ENCODE measurements around the gene ZNF385B. TPM values are rescaled to one million over a fixed set of nuclear protein-coding genes. Genes with fewer than 3 reads are reported as not detected.
A peak's percentile ranks its signal among the peaks of the same experiment; 100 is the strongest.

ZNF385B gene
- total RNA-seq, 1 donor from 2014 or later: not detected

- no peaks in the 10 kb centered on the region for H3K36me3 Mint-ChIP-seq (ENCODE audit: unreplicated experiment)
- TF ChIP-seq CTCF (IDR thresholded peaks at IDR 0.05; ENCODE audit: partially characterized antibody, unreplicated experiment): no peak
- no peaks in the 10 kb centered on the region for H3K27me3 Mint-ChIP-seq (ENCODE audit: unreplicated experiment)
- no peak overlapping the region for H3K27ac Mint-ChIP-seq (ENCODE audit: unreplicated experiment)
- no peak for DNase-seq
- peaks cover 9% of the 10 kb centered on the region for H3K4me1 Mint-ChIP-seq (ENCODE audit: low read depth, unreplicated experiment)
- H3K4me3 Mint-ChIP-seq (ENCODE audit: unreplicated experiment): no peak overlapping the region
- H3K9me3 Mint-ChIP-seq (ENCODE audit: unreplicated experiment): no peaks in the 10 kb centered on the region
Observed at GRCh38 chr2:179435000-179435399, 426.4 kb downstream of the ZNF385B start.

GRCh38 chr2:179434357-179434756 is 427.1 kb downstream of the ZNF385B start:
- H3K36me3 Mint-ChIP-seq (ENCODE audit: unreplicated experiment): no peaks in the 10 kb centered on the region
- no peak overlapping the region for H3K4me3 Mint-ChIP-seq (ENCODE audit: unreplicated experiment)
- no peaks in the 10 kb centered on the region for H3K27me3 Mint-ChIP-seq (ENCODE audit: unreplicated experiment)
- no peaks in the 10 kb centered on the region for H3K9me3 Mint-ChIP-seq (ENCODE audit: unreplicated experiment)
- peaks cover 9% of the 10 kb centered on the region for H3K4me1 Mint-ChIP-seq (ENCODE audit: low read depth, unreplicated experiment)
- DNase-seq: no peak
- TF ChIP-seq CTCF (IDR thresholded peaks at IDR 0.05; ENCODE audit: partially characterized antibody, unreplicated experiment): no peak
- no peak overlapping the region for H3K27ac Mint-ChIP-seq (ENCODE audit: unreplicated experiment)

- H3K27ac Mint-ChIP-seq (ENCODE audit: unreplicated experiment): no peak overlapping the region
- no peaks in the 10 kb centered on the region for H3K27me3 Mint-ChIP-seq (ENCODE audit: unreplicated experiment)
- H3K4me3 Mint-ChIP-seq (ENCODE audit: unreplicated experiment): no peak overlapping the region
- no peak for TF ChIP-seq CTCF (IDR thresholded peaks at IDR 0.05; ENCODE audit: partially characterized antibody, unreplicated experiment)
- H3K4me1 Mint-ChIP-seq (ENCODE audit: low read depth, unreplicated experiment): peaks cover 10% of the 10 kb centered on the region
- no peaks in the 10 kb centered on the region for H3K9me3 Mint-ChIP-seq (ENCODE audit: unreplicated experiment)
- H3K36me3 Mint-ChIP-seq (ENCODE audit: unreplicated experiment): no peaks in the 10 kb centered on the region
- no peak for DNase-seq
Observed at GRCh38 chr2:179432751-179433150, 428.7 kb downstream of the ZNF385B start.

GRCh38 chr2:179429597-179429996 is 431.8 kb downstream of the ZNF385B start:
- Mint-ChIP-seq H3K27ac (ENCODE audit: unreplicated experiment) (no peak overlapping the region), H3K4me3 (ENCODE audit: unreplicated experiment) (peak overlapping the region; percentile 31)

GRCh38 chr2:179429060-179429471 is 432.3 kb downstream of the ZNF385B start:
- DNase-seq: no peak
- no peaks in the 10 kb centered on the region for H3K27me3 Mint-ChIP-seq (ENCODE audit: unreplicated experiment)
- peak overlapping the region; percentile 31 for H3K4me3 Mint-ChIP-seq (ENCODE audit: unreplicated experiment)

More at GRCh38 chr2:179429597-179429996, 431.8 kb downstream of the ZNF385B start:
- no peak for DNase-seq
- peaks cover 10% of the 10 kb centered on the region for H3K4me1 Mint-ChIP-seq (ENCODE audit: low read depth, unreplicated experiment)
- TF ChIP-seq CTCF (IDR thresholded peaks at IDR 0.05; ENCODE audit: partially characterized antibody, unreplicated experiment): no peak
- H3K27me3 Mint-ChIP-seq (ENCODE audit: unreplicated experiment): no peaks in the 10 kb centered on the region
- H3K9me3 Mint-ChIP-seq (ENCODE audit: unreplicated experiment): no peaks in the 10 kb centered on the region
- no peaks in the 10 kb centered on the region for H3K36me3 Mint-ChIP-seq (ENCODE audit: unreplicated experiment)

More at GRCh38 chr2:179429060-179429471, 432.3 kb downstream of the ZNF385B start:
- Mint-ChIP-seq H3K36me3 (ENCODE audit: unreplicated experiment) (no peaks in the 10 kb centered on the region), H3K27ac (ENCODE audit: unreplicated experiment) (no peak overlapping the region), H3K9me3 (ENCODE audit: unreplicated experiment) (no peaks in the 10 kb centered on the region), H3K4me1 (ENCODE audit: low read depth, unreplicated experiment) (peaks cover 10% of the 10 kb centered on the region)
- no peak for TF ChIP-seq CTCF (IDR thresholded peaks at IDR 0.05; ENCODE audit: partially characterized antibody, unreplicated experiment)
